Measurements from ENCODE around the gene OGG1.

GRCh38 chr3:9749296-9749644 is 482 bp upstream of the OGG1 start:
- TF ChIP-seq CTCF (IDR thresholded peaks at IDR 0.05): peak in 2 of 6 experiments; percentile 12 to 13
- TF ChIP-seq POLR2A (IDR thresholded peaks at IDR 0.05): no peak

All from adrenal gland (tissue), 5 donors.